ENCODE measurements around the gene ELMO1.

The ELMO1 gene

DNA sequence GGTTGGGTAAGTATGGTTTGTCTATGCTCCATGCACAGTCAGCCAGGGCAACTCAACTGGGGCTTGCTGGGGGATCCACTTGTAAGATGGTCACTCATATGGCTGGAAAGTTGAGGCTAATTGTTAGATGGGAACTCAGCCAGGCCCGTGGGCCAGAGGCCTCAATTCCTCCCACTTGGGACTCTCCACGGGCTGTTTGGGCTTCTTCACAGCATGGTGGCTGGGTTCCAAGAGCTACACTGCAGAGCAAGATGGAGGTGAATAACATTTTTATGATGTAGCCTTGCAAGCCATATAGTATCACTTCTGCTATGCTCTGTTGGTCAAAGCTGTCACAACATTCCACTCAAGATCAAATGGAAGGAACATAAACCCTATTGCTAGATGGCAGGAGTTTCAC, 39.2 kb downstream of the ELMO1 start:
- TF ChIP-seq, protein P1, sequence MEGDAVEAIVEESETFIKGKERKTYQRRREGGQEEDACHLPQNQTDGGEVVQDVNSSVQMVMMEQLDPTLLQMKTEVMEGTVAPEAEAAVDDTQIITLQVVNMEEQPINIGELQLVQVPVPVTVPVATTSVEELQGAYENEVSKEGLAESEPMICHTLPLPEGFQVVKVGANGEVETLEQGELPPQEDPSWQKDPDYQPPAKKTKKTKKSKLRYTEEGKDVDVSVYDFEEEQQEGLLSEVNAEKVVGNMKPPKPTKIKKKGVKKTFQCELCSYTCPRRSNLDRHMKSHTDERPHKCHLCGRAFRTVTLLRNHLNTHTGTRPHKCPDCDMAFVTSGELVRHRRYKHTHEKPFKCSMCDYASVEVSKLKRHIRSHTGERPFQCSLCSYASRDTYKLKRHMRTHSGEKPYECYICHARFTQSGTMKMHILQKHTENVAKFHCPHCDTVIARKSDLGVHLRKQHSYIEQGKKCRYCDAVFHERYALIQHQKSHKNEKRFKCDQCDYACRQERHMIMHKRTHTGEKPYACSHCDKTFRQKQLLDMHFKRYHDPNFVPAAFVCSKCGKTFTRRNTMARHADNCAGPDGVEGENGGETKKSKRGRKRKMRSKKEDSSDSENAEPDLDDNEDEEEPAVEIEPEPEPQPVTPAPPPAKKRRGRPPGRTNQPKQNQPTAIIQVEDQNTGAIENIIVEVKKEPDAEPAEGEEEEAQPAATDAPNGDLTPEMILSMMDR (conservative IDR thresholded peaks at IDR 0.05; ENCODE audit: low read depth) = no peak
- DNase-seq (ENCODE audit: low spot score) = no peak
- POLR2A ChIA-PET (ENCODE audit: low non-redundant PET) = no interaction called here
- CTCF ChIA-PET = no interaction called here
- no peak overlapping the region for H3K27ac ChIP-seq

DNA sequence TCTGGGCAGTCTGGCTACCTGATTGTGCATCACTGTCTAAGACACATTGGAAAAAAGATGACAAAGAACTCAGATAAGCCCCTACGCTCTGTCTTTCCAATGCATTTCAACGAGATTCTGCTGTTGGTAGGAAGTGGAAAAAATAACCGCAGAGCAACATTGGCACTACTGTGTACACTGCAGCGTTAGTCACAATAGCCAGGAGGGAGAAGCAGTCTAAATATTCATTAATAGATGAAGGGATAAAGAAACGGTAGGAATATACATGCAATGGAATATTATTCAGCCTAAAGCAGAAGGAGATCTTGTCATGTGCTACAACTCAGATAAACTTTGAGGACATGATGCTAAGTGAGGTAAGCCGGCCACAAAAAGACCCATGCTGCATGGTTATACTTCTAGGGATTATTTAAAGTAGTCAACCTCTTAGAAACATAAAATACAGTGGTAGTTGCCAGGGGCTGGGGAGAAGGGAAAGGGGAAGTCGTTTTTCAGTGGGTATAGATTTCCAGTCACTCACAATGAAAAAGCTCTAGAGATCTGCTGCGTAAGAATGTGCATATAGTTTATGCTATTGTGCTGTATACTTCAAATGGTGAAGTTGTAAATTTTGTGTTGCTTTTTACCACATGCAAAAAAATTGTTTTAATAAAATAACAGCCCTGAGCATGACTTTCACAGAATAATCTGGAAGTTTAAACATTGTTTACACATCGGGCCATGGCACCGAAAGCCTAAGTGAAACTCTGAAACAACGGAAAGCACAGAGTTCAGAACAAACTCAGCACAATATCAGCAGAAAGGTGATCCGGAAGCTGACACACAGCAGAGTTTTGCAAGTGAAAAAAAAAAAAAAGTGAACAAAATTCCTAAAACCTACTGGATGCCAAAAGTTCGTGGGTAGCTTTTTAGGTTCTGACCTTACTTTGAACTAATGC, 40.1 kb downstream of the ELMO1 start:
- H3K27ac ChIP-seq = no peak overlapping the region
- CTCF ChIA-PET = no interaction called here
- POLR2A ChIA-PET (ENCODE audit: low non-redundant PET) = no interaction called here
- TF ChIP-seq, protein P1 (conservative IDR thresholded peaks at IDR 0.05; ENCODE audit: low read depth) = no peak
- no peak for DNase-seq (ENCODE audit: low spot score)

- ChIA-PET POLR2A (ENCODE audit: low non-redundant PET) (interaction anchor here (0.7 kb wide), 1 partner anchor 139 kb away, joined by 3 read pairs; no protein-coding TSS in a partner anchor), CTCF (interaction anchor here (0.6 kb wide), 1 partner anchor 15 kb away, joined by 4 read pairs; no protein-coding TSS in a partner anchor)
- H3K27ac ChIP-seq = no peak overlapping the region
- TF ChIP-seq, protein P1 (conservative IDR thresholded peaks at IDR 0.05; ENCODE audit: low read depth) = no peak
- no peak for DNase-seq (ENCODE audit: low spot score)
Observed at GRCh38 chr7:37405603-37406122, 43.0 kb downstream of the ELMO1 start.

- TF ChIP-seq, protein P1 (conservative IDR thresholded peaks at IDR 0.05; ENCODE audit: low read depth) = no peak
- ChIA-PET CTCF (interaction anchor here (0.6 kb wide), 1 partner anchor 15 kb away, joined by 4 read pairs; no protein-coding TSS in a partner anchor), POLR2A (ENCODE audit: low non-redundant PET) (no interaction called here)
- no peak overlapping the region for H3K27ac ChIP-seq
- no peak for DNase-seq (ENCODE audit: low spot score)
Observed at GRCh38 chr7:37405128-37405527, 43.5 kb downstream of the ELMO1 start.

GRCh38 chr7:37399876-37400421, 48.7 kb downstream of the ELMO1 start:
- DNase-seq (ENCODE audit: low spot score) = no peak
- TF ChIP-seq, protein P1 (conservative IDR thresholded peaks at IDR 0.05; ENCODE audit: low read depth) = no peak
- CTCF ChIA-PET = interaction anchor here (0.6 kb wide), 1 partner anchor 65 kb away, joined by 5 read pairs; no protein-coding TSS in a partner anchor
- POLR2A ChIA-PET (ENCODE audit: low non-redundant PET) = no interaction called here
- H3K27ac ChIP-seq = no peak overlapping the region

GRCh38 chr7:37398403-37398802, 50.3 kb downstream of the ELMO1 start:
- POLR2A ChIA-PET (ENCODE audit: low non-redundant PET) = no interaction called here
- no peak for DNase-seq (ENCODE audit: low spot score)
- CTCF ChIA-PET = no interaction called here

More at GRCh38 chr7:37398403-37398802, 50.3 kb downstream of the ELMO1 start:
- no peak overlapping the region for H3K27ac ChIP-seq
- TF ChIP-seq, protein P1 (conservative IDR thresholded peaks at IDR 0.05; ENCODE audit: low read depth) = no peak
